GM21576 (cell line): ENCODE data around the gene GRK3.

Experiments
- ATAC-seq: cut with Tn5 transposase; IDR thresholded peaks from one replicate; pipeline ENCODE4 v1.9.1; 2021; ENCODE audit warnings: mild to moderate bottlenecking, moderate library complexity; ENCODE audit not compliant: unreplicated experiment

Gene GRK3

GRCh38 chr22:25750569-25751173 is 186.2 kb downstream of the GRK3 start:
- ATAC-seq = no peak

- no peak for ATAC-seq
Measured at GRCh38 chr22:25751174-25751581, 186.7 kb downstream of the GRK3 start.

- ATAC-seq = no peak
Measured at GRCh38 chr22:25752615-25753214, 188.2 kb downstream of the GRK3 start.

DNA sequence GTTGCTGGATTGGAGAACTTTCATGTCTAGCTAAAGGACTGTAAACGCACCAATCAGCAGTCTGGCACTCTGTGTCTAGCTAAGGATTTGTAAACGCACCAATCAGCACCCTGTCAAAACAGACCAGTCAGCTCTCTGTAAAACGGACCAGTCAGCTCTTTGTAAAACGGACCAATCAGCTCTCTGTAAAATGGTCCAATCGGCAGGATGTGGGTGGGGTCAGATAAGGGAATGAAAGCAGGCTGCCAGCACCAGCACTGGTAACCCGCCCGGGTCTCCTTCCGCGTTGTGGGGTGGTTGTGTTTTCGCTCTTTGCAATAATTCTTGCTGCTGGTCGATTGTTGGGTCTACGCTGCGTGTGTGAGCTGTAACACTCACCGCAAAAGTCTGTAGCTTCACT is 188.8 kb downstream of the GRK3 start:
- no peak for ATAC-seq

- ATAC-seq = no peak
Measured at GRCh38 chr22:25754527-25755202, 190.2 kb downstream of the GRK3 start.

DNA sequence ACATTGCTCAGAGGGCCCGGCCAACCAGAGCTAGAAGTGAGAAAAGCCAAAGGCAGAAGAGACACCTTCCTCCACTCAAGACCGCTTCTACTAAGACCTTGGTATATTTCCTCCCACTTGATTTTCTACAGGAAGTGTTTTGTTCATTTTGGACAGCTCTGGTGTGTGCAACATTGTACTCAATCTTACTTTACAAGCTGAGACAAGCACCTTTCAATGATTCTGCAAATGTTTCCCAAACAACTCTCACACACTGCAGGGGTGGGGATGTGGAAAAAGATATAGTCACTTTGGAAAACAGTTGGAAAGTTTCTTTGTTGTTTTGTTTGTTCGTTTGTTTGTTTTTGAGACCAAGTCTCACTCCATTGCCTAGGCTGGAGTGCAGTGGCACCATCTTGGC is 193.2 kb downstream of the GRK3 start:
- ATAC-seq = no peak

- no peak for ATAC-seq
Measured at GRCh38 chr22:25758316-25758715, 193.8 kb downstream of the GRK3 start.

- ATAC-seq = no peak
Measured at GRCh38 chr22:25759825-25760231, 195.4 kb downstream of the GRK3 start.

GRCh38 chr22:25760294-25760693 is 195.8 kb downstream of the GRK3 start:
- ATAC-seq = no peak

GRCh38 chr22:25760848-25761595 is 196.5 kb downstream of the GRK3 start:
- ATAC-seq = no peak

GRCh38 chr22:25762147-25762546 is 197.7 kb downstream of the GRK3 start:
- ATAC-seq = no peak

- ATAC-seq = no peak
Measured at GRCh38 chr22:25763239-25763777, 198.8 kb downstream of the GRK3 start.

GRCh38 chr22:25764270-25765015 is 200.0 kb downstream of the GRK3 start:
- no peak for ATAC-seq

DNA sequence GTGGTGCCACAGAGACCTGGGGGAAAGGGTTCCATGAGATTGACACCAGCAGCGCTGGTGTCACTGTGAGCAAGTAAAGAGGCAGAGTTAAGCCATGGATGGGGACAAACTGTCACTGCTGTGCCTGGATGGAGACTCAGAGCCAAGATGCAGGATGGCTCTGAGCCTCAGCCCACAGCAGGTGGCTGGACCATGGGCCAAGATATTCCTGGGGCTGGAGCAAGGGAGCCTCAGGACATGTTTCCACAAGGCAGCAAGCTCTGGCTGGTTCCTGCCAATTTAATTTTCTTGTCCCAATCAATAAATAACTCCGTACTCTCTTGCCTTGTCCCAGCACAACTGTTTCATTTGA is 200.5 kb downstream of the GRK3 start:
- ATAC-seq = no peak

DNA sequence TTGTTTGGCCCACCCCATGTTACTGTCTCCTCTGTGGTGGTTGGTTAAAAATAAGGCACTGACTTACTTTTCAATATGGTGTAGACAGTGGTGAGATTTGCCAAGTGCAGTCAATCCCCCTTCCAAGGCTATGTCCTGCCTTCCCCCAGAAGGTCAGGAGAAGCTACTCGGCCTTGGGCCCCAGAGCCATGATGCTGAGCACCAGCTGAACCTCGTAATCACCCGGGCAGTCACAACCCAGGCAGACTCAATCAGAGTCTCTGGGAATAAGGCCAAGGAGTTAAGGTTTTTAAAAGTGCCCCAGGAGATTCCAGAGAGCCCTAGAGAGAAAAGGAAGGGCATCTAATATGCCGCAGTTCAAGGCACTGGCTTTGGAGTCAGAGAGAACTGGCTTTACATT is 201.3 kb downstream of the GRK3 start:
- no peak for ATAC-seq

- ATAC-seq = no peak
Measured at GRCh38 chr22:25766418-25766817, 201.9 kb downstream of the GRK3 start.

DNA sequence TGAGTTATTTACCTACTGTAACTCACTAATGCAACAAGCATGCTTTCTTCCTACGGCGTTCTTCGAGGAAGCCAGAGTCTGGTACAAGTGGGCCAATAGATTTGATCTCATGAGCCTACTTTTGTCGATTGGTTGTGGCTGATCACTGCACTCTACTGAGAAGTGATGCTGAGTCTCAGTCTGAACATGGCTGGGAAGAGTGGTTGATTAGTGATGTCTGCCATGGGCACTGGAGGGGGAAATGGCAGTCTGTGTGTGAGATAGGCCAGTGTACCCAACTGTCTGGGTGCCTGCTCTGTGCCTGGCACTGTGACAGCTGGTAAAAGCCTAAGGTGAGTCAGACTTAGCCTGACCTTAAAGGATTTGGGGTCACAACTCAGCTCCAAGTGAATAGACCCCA is 205.9 kb downstream of the GRK3 start:
- ATAC-seq = no peak

GRCh38 chr22:25772288-25772687 is 207.8 kb downstream of the GRK3 start:
- ATAC-seq = no peak

DNA sequence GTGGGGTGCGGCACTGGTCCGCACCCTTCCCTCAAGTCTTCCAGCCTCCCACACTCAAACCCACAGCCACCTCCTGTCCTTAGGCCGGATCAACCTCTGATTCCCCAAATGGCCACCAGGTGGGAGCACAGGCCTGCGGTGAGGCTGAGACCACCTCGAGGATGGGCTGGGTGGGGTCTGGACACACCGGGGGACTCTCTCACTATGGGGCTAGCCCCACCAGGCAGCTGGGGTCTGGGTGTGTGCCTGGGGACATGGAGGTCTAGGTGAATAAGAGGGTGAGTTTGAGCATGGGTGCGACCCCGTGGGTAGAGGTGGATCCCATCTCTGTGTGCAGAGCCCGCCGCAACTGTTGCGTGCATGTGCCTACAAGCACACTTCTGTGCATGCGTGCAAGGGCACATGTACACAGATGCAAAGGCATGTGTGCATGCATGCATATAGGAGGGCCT is 210.1 kb downstream of the GRK3 start:
- ATAC-seq = no peak

DNA sequence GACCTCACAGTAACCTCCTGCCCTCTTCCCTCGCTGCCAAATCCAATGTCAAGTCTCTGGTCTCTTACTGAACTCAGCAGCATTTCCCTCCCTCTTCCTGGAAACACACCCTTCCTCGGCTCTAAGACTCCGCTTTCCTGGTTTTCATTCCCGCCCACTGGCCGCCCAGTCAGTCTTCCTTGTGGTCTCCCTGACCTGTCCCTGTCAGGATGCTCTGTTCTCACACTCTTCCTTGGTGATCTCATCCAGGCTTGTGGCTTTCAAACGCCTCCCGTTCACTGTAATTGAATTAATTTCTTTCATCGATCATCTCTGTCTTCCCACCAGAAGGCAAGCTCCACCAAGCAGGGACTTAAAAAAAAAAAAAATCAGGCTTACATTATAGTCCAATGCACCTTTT is 211.1 kb downstream of the GRK3 start:
- ATAC-seq = no peak

DNA sequence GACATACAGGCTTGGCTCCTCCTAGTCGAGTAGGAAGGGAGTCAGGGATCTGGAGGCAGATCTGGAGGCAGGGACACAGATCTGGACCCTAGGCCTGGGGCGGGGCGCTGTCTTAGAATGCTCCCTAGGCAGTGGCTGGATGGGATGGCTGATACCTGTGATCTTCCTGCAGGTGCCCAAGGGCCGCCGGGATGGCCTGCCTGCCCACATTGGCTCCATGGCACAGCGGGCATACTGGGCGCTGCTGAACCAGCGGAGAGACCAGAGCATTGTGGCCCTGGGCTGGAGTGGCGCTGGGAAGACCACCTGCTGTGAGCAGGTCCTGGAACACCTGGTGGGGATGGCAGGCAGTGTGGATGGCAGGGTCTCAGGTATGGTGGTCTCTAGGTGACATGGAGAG is 212.9 kb downstream of the GRK3 start:
- ATAC-seq = no peak
